T-helper 1 cell treated with Interleukin-12 subunit alpha and Interleukin-12 subunit beta and Interleukin-4 antibody, amounts not matched to agents 30 ng/mL and 1 ng/mL, for 36 hours (primary cell): ENCODE measurements around the gene UVRAG. TPM values are rescaled to one million over a fixed set of nuclear protein-coding genes. Genes with fewer than 3 reads are reported as not detected.

Experiments
- intact Hi-C: fragments of 100-400 bp; cut with micrococcal nuclease; formaldehyde crosslinking; loops from one replicate; pipeline ENCODE4 v1.15.1; 2024
- total RNA-seq: library from RNA; stranded (reverse); gene quantifications from 2 replicates; pipeline ENCODE4 v1.2.3, GENCODE V29; 2022

UVRAG gene
- total RNA-seq, 1 donor from 2014 or later: 21.7 TPM

GRCh38 chr11:75783416-75784084 lies 31.5 kb upstream of the UVRAG start:
- intact Hi-C loops: no loop called here

- intact Hi-C loops: no loop called here
These were observed 30.9 kb upstream of the UVRAG start for GRCh38 chr11:75784085-75784478.

GRCh38 chr11:75784506-75784905 lies 30.5 kb upstream of the UVRAG start:
- intact Hi-C loops: no loop called here

GRCh38 chr11:75785187-75785586 lies 29.8 kb upstream of the UVRAG start:
- intact Hi-C loops: no loop called here

- intact Hi-C loops: no loop called here
These were observed 28.8 kb upstream of the UVRAG start for GRCh38 chr11:75786101-75786736.

- intact Hi-C loops: no loop called here
These were observed 25.5 kb upstream of the UVRAG start for GRCh38 chr11:75789521-75789920.

GRCh38 chr11:75790986-75791385 lies 24.0 kb upstream of the UVRAG start:
- intact Hi-C loops: no loop called here

- intact Hi-C loops: no loop called here
These were observed 22.8 kb upstream of the UVRAG start for GRCh38 chr11:75792127-75792731.

GRCh38 chr11:75792997-75793800 lies 21.8 kb upstream of the UVRAG start:
- intact Hi-C loops: no loop called here

GRCh38 chr11:75793966-75794365 lies 21.0 kb upstream of the UVRAG start:
- intact Hi-C loops: no loop called here

- intact Hi-C loops: no loop called here
These were observed 19.5 kb upstream of the UVRAG start for GRCh38 chr11:75795276-75796090.

- intact Hi-C loops: no loop called here
These were observed 18.9 kb upstream of the UVRAG start for GRCh38 chr11:75796091-75796435.

- intact Hi-C loops: no loop called here
These were observed 17.9 kb upstream of the UVRAG start for GRCh38 chr11:75797116-75797515.

GRCh38 chr11:75797792-75798191 lies 17.2 kb upstream of the UVRAG start:
- intact Hi-C loops: no loop called here

- intact Hi-C loops: no loop called here
These were observed 14.8 kb upstream of the UVRAG start for GRCh38 chr11:75800136-75800675.

- intact Hi-C loops: no loop called here
These were observed 14.2 kb upstream of the UVRAG start for GRCh38 chr11:75800728-75801361.

GRCh38 chr11:75801362-75802020 lies 13.5 kb upstream of the UVRAG start:
- intact Hi-C loops: loop anchor here (2.0 kb wide), 1 partner anchor 33 kb away; the partner anchor contains the start of gene DGAT2

- intact Hi-C loops: loop anchor here (2.0 kb wide), 1 partner anchor 33 kb away; the partner anchor contains the start of gene DGAT2
These were observed 12.7 kb upstream of the UVRAG start for GRCh38 chr11:75802021-75802912.
